NCI-H82 (cell line): ENCODE data around the gene PABPC1L.

Source experiments
- DNase-seq: peaks from one replicate; lab custom pipeline; 2025; lab: John Stamatoyannopoulos, UW

Gene PABPC1L

GRCh38 chr20:44966030-44966961 is 56.4 kb downstream of the PABPC1L start, which contains the start of gene STK4:
TSS of gene STK4 (plus strand) at chr20:44966512. CDS start at chr20:44966569, 57 bp downstream.
- peak; percentile 97 for DNase-seq

- peak; percentile 26 for DNase-seq
Observed at GRCh38 chr20:44967207-44967807, 57.4 kb downstream of the PABPC1L start.

GRCh38 chr20:44969300-44969894 is 59.5 kb downstream of the PABPC1L start:
- DNase-seq: no peak

GRCh38 chr20:44970243-44970757 is 60.4 kb downstream of the PABPC1L start:
- DNase-seq: no peak

GRCh38 chr20:44973053-44973452 is 63.2 kb downstream of the PABPC1L start:
- DNase-seq: no peak

- DNase-seq: peak; percentile 56
Observed at GRCh38 chr20:44976698-44977097, 66.8 kb downstream of the PABPC1L start.

GRCh38 chr20:44979090-44979621 is 69.3 kb downstream of the PABPC1L start:
- DNase-seq: no peak

GRCh38 chr20:44981736-44982406 is 72.0 kb downstream of the PABPC1L start:
- DNase-seq: no peak

GRCh38 chr20:44983093-44983674 is 73.3 kb downstream of the PABPC1L start:
- DNase-seq: no peak

- DNase-seq: no peak
Observed at GRCh38 chr20:44988631-44989171, 78.8 kb downstream of the PABPC1L start.
